ENCODE data around the gene UTP14C.

DNA sequence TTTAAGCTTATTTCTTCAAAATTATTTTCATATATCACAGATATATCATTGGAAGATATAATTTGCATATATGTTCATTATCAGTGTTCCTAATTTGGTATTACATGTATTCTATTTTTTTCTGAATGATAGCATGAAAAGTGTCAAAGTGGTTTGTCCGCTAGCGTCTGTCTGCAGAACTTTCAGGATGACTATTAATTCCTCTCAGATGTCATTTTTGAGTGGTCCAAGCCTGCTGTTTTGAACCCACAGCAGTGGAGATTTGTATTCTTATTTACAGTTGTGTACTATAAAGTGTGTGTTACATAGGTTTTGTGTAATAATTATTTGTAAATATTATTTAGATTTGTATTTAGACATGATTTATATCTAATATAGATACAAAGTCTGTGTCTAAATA lies 8.5 kb downstream of the UTP14C start:
- TF ChIP-seq POLR2A (IDR thresholded peaks at IDR 0.05; ENCODE audit: borderline replicate concordance, extremely low read depth, insufficient read depth, insufficient read length): no peak
- TF ChIP-seq TCF7L2 (IDR thresholded peaks at IDR 0.05; ENCODE audit: borderline replicate concordance, extremely low read depth, insufficient read depth, insufficient read length): no peak
- TF ChIP-seq, protein P1, sequence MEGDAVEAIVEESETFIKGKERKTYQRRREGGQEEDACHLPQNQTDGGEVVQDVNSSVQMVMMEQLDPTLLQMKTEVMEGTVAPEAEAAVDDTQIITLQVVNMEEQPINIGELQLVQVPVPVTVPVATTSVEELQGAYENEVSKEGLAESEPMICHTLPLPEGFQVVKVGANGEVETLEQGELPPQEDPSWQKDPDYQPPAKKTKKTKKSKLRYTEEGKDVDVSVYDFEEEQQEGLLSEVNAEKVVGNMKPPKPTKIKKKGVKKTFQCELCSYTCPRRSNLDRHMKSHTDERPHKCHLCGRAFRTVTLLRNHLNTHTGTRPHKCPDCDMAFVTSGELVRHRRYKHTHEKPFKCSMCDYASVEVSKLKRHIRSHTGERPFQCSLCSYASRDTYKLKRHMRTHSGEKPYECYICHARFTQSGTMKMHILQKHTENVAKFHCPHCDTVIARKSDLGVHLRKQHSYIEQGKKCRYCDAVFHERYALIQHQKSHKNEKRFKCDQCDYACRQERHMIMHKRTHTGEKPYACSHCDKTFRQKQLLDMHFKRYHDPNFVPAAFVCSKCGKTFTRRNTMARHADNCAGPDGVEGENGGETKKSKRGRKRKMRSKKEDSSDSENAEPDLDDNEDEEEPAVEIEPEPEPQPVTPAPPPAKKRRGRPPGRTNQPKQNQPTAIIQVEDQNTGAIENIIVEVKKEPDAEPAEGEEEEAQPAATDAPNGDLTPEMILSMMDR (IDR thresholded peaks at IDR 0.05 in 2 of 3, conservative IDR thresholded peaks at IDR 0.05 in 1 of 3; ENCODE audit: borderline replicate concordance in 1 of 3, insufficient read depth in 1 of 3, low read depth in 2 of 3, low read length in 2 of 3): no peak
- no peak for TF ChIP-seq ZNF274 (IDR thresholded peaks at IDR 0.05; ENCODE audit: low read depth, low read length)
- TF ChIP-seq SIN3A (IDR thresholded peaks at IDR 0.05; ENCODE audit: low read depth): no peak
- no peak for TF ChIP-seq EZH2 (IDR thresholded peaks at IDR 0.05)
- TF ChIP-seq, protein P2, sequence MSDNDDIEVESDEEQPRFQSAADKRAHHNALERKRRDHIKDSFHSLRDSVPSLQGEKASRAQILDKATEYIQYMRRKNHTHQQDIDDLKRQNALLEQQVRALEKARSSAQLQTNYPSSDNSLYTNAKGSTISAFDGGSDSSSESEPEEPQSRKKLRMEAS (IDR thresholded peaks at IDR 0.05): no peak
- no peak for TF ChIP-seq RAD21 (IDR thresholded peaks at IDR 0.05; ENCODE audit: low read depth)
- TF ChIP-seq EGR1 (IDR thresholded peaks at IDR 0.05; ENCODE audit: low read depth): no peak
- no peak for TF ChIP-seq EZH2phosphoT487 (IDR thresholded peaks at IDR 0.05; ENCODE audit: borderline replicate concordance)
- TF ChIP-seq FOSL1 (IDR thresholded peaks at IDR 0.05; ENCODE audit: low read depth): no peak

Data from HCT116 (cell line).